ENCODE measurements around the gene ACTRT3. TPM values are rescaled to one million over a fixed set of nuclear protein-coding genes. Genes with fewer than 3 reads are reported as not detected.

ACTRT3 gene
- total and polyA plus RNA-seq, 4 donors, result 2.2 to 6.7 (median 4.4) TPM

DNA sequence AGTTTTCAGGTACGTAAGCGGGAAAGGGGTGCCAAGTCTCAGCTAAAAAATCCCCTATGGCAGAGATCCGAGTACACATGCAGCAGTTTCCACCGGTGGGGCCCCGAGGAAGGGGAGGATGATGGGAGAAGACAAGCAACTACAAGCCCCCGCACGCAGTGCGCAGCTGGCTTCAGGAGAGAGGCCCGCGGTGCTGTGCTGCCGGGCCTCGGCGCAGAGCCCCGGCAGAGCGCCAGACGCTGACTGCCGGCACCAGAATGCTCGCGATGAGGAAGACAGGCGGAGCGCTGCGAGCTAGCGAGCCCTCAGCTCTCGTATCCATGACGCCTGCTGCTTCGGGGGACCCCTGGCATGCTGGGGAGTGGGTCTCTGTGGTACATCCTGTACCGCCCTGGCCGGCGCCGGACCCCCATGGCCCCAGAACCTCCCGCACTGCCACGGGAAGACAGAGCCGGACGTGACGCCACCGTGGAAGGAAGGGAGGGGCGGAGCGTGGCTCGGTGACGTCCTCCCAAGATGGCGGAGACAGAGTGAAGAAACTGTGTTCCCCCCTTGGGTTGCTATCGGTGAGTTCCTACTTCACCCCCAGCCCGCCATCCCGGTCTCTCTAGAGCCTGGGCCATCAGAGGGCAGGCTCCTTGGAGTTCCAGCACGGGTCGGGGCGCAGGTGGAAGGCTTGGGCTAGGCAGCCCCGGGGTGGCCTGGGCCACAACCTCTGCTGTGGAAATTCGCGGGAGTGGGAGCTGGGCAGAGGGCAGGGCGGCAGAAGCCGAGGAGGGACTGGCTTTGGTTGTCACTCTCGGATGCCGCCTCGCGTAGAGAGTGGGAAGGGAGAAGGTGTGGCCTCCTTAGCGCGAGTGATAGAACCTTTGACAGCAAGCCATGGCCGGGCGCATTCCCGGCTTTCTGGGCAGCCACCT lies 3.8 kb upstream of the ACTRT3 start, which contains the start of gene MYNN:
Gene MYNN (plus strand): TSS at position 500 of the 920 bp plus-strand sequence. CDS start 900 bp downstream, outside the sequence.
- peak; percentile 87 to 98 (median 90) for DNase-seq (ENCODE audit: low read depth in 4 of 6, low spot score in 6 of 6)
- Histone ChIP-seq H3K36me3 (ENCODE audit: control insufficient read depth, insufficient read depth, low read length) (peaks cover 10% of the 10 kb centered on the region), H3K27me3 (ENCODE audit: control insufficient read depth, insufficient read depth, low read length) (no peaks in the 10 kb centered on the region), H3K4me1 (ENCODE audit: control insufficient read depth, insufficient read depth, low read length) (peaks cover 3% of the 10 kb centered on the region), H3K4me3 (ENCODE audit: low read depth, low read length) (peak within 1 kb of the TSS; percentile 100), H3K27ac (ENCODE audit: low read depth, low read length) (peak within 1 kb of the TSS; percentile 98), H3K9me3 (ENCODE audit: control insufficient read depth, insufficient read depth, low read length) (no peaks in the 10 kb centered on the region)
- WGBS (ENCODE audit: insufficient coverage), result under 1% methylated on average over 55 of the region's 61 CpGs

DNA sequence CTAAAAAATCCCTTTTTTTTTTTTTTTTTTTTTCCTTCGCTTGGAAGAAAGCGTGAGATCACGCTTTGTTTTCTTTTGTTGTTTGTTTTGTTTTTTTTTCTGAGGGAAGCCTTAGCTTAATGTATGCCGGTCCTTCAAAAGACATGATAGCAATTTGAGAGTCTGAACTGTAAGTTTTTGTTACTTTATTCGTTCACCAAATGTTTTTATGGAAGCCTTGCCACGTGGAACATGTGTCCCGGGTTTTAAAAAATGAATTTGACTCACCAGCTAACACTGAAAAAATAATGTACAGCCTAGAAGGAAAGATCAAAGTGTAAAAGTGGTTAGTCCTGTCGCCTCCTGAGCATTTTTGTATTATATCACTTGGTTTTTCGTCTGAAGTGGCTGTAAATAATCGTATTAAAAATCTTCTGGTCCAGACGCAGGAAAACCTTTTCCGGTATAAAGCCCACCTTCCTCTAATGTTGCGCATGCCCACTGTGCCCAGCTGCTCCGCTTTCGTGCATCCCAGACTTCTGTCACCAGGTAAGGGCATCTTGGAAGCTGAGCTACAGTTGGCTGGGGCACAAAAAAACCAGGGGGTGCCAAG lies 3.0 kb upstream of the ACTRT3 start:
- Histone ChIP-seq H3K27ac (ENCODE audit: low read depth, low read length) (peak overlapping the region; percentile 98), H3K36me3 (ENCODE audit: control insufficient read depth, insufficient read depth, low read length) (peaks cover 6% of the 10 kb centered on the region), H3K4me1 (ENCODE audit: control insufficient read depth, insufficient read depth, low read length) (peaks cover 3% of the 10 kb centered on the region), H3K27me3 (ENCODE audit: control insufficient read depth, insufficient read depth, low read length) (no peaks in the 10 kb centered on the region), H3K9me3 (ENCODE audit: control insufficient read depth, insufficient read depth, low read length) (no peaks in the 10 kb centered on the region), H3K4me3 (ENCODE audit: low read depth, low read length) (peak overlapping the region; percentile 100)
- peak; percentile 74 to 98 (median 90) for DNase-seq (ENCODE audit: low read depth in 4 of 6, low spot score in 6 of 6)
- WGBS (ENCODE audit: insufficient coverage), result 4% methylated on average over 4 of the region's 15 CpGs

DNA sequence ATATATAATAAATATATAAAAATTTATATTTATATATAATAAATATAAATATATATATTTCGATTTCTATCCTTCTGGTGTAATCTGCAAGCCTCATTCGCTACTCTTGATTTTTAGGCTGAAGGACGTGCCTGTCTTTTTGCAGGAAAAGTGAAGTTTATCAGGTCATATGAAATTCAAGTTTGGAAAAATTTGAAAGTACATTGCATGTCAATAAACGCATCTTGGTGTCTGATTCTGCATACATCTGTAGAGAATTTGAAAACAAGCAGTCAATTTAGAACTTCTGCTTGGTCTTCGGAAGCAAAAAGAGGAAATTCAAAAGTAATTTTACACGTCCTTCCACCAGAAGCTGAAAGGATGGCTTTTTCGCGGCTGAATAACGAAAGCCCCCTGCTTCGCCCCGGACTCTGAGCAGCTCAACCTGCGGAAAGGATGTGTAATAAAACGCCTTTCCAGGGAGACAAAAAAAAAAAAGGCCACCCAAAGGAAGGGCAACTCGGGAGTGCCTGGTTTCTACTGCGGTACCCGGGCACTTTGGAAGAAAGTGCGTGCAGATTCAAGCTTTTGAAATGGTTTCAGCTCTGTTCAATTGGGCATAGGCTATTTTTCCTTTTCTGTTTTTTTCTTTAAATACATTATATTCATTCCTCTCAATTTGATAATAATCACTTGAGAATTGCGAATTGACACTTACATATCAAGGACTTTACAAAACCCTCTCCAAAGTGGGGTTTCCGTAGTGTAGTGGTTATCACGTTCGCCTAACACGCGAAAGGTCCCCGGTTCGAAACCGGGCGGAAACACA lies 2.3 kb upstream of the ACTRT3 start:
- H3K27ac ChIP-seq (ENCODE audit: low read depth, low read length), result peak overlapping the region; percentile 98
- H3K4me3 ChIP-seq (ENCODE audit: low read depth, low read length), result peak overlapping the region; percentile 100
- H3K36me3 ChIP-seq (ENCODE audit: control insufficient read depth, insufficient read depth, low read length), result peaks cover 6% of the 10 kb centered on the region
- H3K4me1 ChIP-seq (ENCODE audit: control insufficient read depth, insufficient read depth, low read length), result peaks cover 3% of the 10 kb centered on the region
- WGBS (ENCODE audit: insufficient coverage), result 0% methylated on average over 10 of the region's 27 CpGs
- peak; percentile 84 to 98 (median 90) for DNase-seq (ENCODE audit: low read depth in 4 of 6, low spot score in 6 of 6)
- H3K27me3 ChIP-seq (ENCODE audit: control insufficient read depth, insufficient read depth, low read length), result no peaks in the 10 kb centered on the region
- H3K9me3 ChIP-seq (ENCODE audit: control insufficient read depth, insufficient read depth, low read length), result no peaks in the 10 kb centered on the region

DNA sequence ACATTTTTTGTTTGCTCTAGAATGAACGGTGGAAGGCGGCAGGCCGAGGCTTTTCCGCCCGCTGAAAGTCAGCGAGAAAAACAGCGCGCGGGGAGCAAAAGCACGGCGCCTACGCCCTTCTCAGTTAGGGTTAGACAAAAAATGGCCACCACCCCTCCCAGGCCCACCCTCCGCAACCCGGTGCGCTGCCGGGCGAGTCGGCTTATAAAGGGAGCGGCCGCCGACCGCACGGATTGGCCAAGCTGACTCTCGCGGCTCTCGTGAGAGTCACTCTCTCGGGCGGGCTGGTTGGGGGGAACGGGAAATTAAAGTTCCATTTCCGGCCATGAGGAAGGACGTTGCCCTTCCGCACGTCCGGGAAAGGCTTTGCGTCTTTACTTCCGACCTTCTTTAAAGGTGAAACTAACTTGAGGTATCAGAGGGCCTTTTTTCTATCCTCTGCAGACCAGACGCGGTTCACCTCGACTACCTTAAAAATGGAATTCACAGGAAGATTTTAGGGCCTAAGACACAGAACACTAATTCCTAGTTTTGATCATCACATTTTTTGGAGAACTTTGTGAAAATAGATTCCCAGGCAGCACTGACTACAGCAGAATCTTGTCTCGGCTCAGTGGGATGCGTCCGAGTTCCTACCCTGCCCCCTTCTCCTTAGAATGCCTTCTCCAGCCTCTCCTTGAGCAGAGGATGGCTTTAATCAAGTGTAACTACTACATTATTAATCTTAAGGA lies 4.3 kb downstream of the ACTRT3 start, which contains the start of gene TERC:
Gene TERC (minus strand): TSS at position 179 of the 731 bp plus-strand sequence.
- H3K9me3 ChIP-seq (ENCODE audit: control insufficient read depth, insufficient read depth, low read length), result no peaks in the 10 kb centered on the region
- peak; percentile 81 to 98 (median 86) for DNase-seq (ENCODE audit: low read depth in 4 of 6, low spot score in 6 of 6)
- peaks cover 4% of the 10 kb centered on the region for H3K4me1 ChIP-seq (ENCODE audit: control insufficient read depth, insufficient read depth, low read length)
- peak within 1 kb of the TSS; percentile 96 for H3K27ac ChIP-seq (ENCODE audit: low read depth, low read length)
- H3K4me3 ChIP-seq (ENCODE audit: low read depth, low read length), result peak within 1 kb of the TSS; percentile 71
- 4% methylated on average over 25 of the region's 42 CpGs for WGBS (ENCODE audit: insufficient coverage)
- no peaks in the 10 kb centered on the region for H3K36me3 ChIP-seq (ENCODE audit: control insufficient read depth, insufficient read depth, low read length)
- no peaks in the 10 kb centered on the region for H3K27me3 ChIP-seq (ENCODE audit: control insufficient read depth, insufficient read depth, low read length)

DNA sequence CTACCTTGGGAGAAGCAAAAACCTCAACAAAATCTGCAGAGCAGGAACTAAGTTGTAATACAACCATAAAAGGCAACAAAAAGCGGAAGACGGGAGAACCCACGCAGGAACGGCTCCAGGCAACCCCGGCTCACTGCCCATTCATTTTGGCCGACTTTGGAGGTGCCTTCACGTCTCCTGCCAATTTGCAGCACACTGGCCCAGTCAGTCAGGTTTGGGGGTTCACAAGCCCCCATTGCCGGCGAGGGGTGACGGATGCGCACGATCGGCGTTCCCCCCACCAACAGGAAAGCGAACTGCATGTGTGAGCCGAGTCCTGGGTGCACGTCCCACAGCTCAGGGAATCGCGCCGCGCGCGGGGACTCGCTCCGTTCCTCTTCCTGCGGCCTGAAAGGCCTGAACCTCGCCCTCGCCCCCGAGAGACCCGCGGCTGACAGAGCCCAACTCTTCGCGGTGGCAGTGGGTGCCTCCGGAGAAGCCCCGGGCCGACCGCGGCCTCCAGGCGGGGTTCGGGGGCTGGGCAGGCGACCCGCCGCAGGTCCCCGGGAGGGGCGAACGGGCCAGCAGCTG lies 5.0 kb downstream of the ACTRT3 start:
- H3K4me1 ChIP-seq (ENCODE audit: control insufficient read depth, insufficient read depth, low read length), result peaks cover 4% of the 10 kb centered on the region
- no peaks in the 10 kb centered on the region for H3K9me3 ChIP-seq (ENCODE audit: control insufficient read depth, insufficient read depth, low read length)
- H3K27ac ChIP-seq (ENCODE audit: low read depth, low read length), result peak overlapping the region; percentile 96
- no peaks in the 10 kb centered on the region for H3K36me3 ChIP-seq (ENCODE audit: control insufficient read depth, insufficient read depth, low read length)
- no peaks in the 10 kb centered on the region for H3K27me3 ChIP-seq (ENCODE audit: control insufficient read depth, insufficient read depth, low read length)
- peak in 5 of 6 donors; percentile 31 to 83 (median 63) for DNase-seq (ENCODE audit: low read depth in 4 of 6, low spot score in 6 of 6)
- under 1% methylated on average over 46 of the region's 46 CpGs for whole genome bisulfite sequencing (ENCODE audit: insufficient coverage)
- H3K4me3 ChIP-seq (ENCODE audit: low read depth, low read length), result peak overlapping the region; percentile 71

DNA sequence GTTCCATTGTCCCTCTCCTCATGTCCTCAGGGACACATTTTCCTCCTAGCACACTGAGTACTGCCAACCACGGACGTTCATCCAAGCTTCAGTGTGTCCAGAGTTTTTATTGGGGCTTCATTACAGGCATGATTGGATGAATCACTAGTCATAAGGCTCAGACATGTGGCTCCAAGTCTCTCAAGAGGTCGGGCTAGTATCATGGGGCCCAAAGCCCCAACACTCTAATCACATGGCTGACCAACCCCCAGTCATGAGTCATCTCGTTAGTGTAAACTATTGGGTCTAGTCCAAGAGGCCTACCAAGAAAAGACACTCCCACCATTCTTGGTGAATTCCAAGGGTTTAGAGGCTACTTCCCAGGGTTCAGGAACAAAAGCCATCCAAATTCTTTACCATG lies 8.9 kb downstream of the ACTRT3 start:
- H3K27me3 ChIP-seq (ENCODE audit: control insufficient read depth, insufficient read depth, low read length), result no peaks in the 10 kb centered on the region
- WGBS (ENCODE audit: insufficient coverage), result 94% methylated on average over 2 of the region's 4 CpGs
- DNase-seq (ENCODE audit: low read depth in 4 of 6, low spot score in 6 of 6), result no peak

DNA sequence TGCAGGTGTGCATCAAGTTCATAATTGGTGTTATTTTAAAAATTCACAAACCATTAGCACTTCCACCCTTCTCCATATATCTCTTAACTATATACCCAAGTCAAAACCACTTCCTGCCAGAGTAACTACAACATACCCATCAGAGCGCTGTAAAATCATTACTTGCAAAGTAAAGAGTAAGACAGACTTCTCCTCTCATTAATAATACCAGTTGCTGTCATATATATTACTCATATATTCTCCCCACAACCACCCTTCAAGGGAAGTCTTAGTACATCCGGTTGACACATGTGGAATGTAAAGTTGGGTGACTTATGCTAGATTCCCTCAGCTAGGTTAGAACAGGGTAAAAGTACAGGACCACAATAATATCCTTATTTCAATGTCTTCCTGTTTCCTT lies 10.1 kb downstream of the ACTRT3 start:
- H3K36me3 ChIP-seq (ENCODE audit: control insufficient read depth, insufficient read depth, low read length), result no peaks in the 10 kb centered on the region
- 100% methylated on average over 1 of the region's 2 CpGs for WGBS (ENCODE audit: insufficient coverage)
- peaks cover 2% of the 10 kb centered on the region for H3K4me1 ChIP-seq (ENCODE audit: control insufficient read depth, insufficient read depth, low read length)
- no peak overlapping the region for H3K27ac ChIP-seq (ENCODE audit: low read depth, low read length)
- H3K27me3 ChIP-seq (ENCODE audit: control insufficient read depth, insufficient read depth, low read length), result no peaks in the 10 kb centered on the region
- DNase-seq (ENCODE audit: low read depth in 4 of 6, low spot score in 6 of 6), result no peak
- H3K4me3 ChIP-seq (ENCODE audit: low read depth, low read length), result no peak overlapping the region
- no peaks in the 10 kb centered on the region for H3K9me3 ChIP-seq (ENCODE audit: control insufficient read depth, insufficient read depth, low read length)

More for the DNA sequence above, 8.9 kb downstream of the ACTRT3 start:
- Histone ChIP-seq H3K4me3 (ENCODE audit: low read depth, low read length) (no peak overlapping the region), H3K36me3 (ENCODE audit: control insufficient read depth, insufficient read depth, low read length) (no peaks in the 10 kb centered on the region), H3K4me1 (ENCODE audit: control insufficient read depth, insufficient read depth, low read length) (peaks cover 4% of the 10 kb centered on the region), H3K27ac (ENCODE audit: low read depth, low read length) (no peak overlapping the region), H3K9me3 (ENCODE audit: control insufficient read depth, insufficient read depth, low read length) (no peaks in the 10 kb centered on the region)

DNA sequence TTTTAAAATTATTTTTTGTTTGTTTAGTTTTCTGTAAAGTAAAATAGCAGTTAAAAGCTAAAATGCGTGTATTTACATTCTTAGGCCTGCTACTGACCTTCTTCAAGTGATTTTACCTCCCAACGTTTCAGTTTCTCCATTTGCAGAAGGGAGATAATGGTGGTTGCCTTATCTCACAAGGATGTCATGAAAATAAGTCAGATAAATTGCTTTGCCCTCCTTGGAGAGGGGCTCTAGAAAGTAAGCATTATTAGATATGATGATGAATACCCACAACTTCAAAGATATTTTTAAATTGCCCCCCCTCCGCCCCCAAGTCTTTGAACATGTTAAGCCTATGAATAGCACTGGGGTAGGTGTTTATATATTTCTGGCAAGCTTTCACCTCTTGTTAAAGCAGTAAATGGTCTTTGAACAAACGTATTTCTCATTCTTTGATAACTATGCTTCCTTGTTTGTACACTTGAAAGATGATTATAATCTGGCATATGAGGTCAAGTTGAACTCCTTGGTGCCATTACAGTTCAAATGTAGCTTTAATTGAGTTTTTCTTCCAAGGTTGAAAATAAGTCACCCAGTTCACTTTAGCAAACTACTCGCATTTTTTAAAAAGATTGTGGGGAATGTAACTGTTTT lies 10.9 kb downstream of the ACTRT3 start:
- WGBS (ENCODE audit: insufficient coverage), result no CpG with 5 or more reads among the region's 5 CpGs
- Histone ChIP-seq H3K4me1 (ENCODE audit: control insufficient read depth, insufficient read depth, low read length) (no peaks in the 10 kb centered on the region), H3K4me3 (ENCODE audit: low read depth, low read length) (no peak overlapping the region), H3K27me3 (ENCODE audit: control insufficient read depth, insufficient read depth, low read length) (no peaks in the 10 kb centered on the region), H3K36me3 (ENCODE audit: control insufficient read depth, insufficient read depth, low read length) (no peaks in the 10 kb centered on the region), H3K27ac (ENCODE audit: low read depth, low read length) (no peak overlapping the region), H3K9me3 (ENCODE audit: control insufficient read depth, insufficient read depth, low read length) (no peaks in the 10 kb centered on the region)
- DNase-seq (ENCODE audit: low read depth in 4 of 6, low spot score in 6 of 6), result no peak
